H1 (cell line): ENCODE measurements around the gene SLC13A5. TPM values are rescaled to one million over a fixed set of nuclear protein-coding genes. Genes with fewer than 3 reads are reported as not detected.

Experiments
- CTCF ChIA-PET: fragments of 300-600 bp; sonication (Branson Sonifier 250); formaldehyde crosslinking; loops from one replicate; lab custom pipeline; 2021; ENCODE audit not compliant: partially characterized antibody; lab: Charles Lee
- POLR2A ChIA-PET: fragments of 300-600 bp; sonication (Branson Sonifier 250); formaldehyde crosslinking; loops from one replicate; lab custom pipeline; 2021; ENCODE audit warnings: inconsistent platforms; ENCODE audit not compliant: partially characterized antibody; lab: Charles Lee
- DNase-seq, 2 experiments: peaks; one replicate each; pipeline versions ENCODE4 v3.0.0 to v3.0.0-alpha.2; 2010 to 2022; ENCODE audit warnings: low spot score in 2 of 2, low read depth in 1 of 2, mixed read lengths in 1 of 2
- FAIRE-seq: peaks from 2 replicates; lab custom pipeline; 2011; peaks lifted over from hg19 to GRCh38; lab: Jason Lieb, UNC
- H2AFZ ChIP-seq: 2 replicates; pipeline ENCODE4 v1.8.1; 2012; ENCODE audit warnings: low read length, inconsistent platforms
- H2AK5ac ChIP-seq: 2 replicates; pipeline ENCODE4 v1.6.1; 2013; ENCODE audit warnings: low read depth, low read length
- H2BK120ac ChIP-seq: replicated peaks from 2 replicates; pipeline ENCODE3; 2013; ENCODE audit warnings: low read depth, low read length, inconsistent platforms
- H2BK12ac ChIP-seq: 2 replicates; pipeline ENCODE4 v1.6.1; 2013; ENCODE audit warnings: low read depth, low read length
- H2BK15ac ChIP-seq: 2 replicates; pipeline ENCODE4 v1.6.1; 2013; ENCODE audit warnings: low read length
- H2BK20ac ChIP-seq: 2 replicates; pipeline ENCODE4 v1.6.1; 2013; ENCODE audit warnings: low read length
- H2BK5ac ChIP-seq: 2 replicates; pipeline ENCODE4 v1.6.1; 2013; ENCODE audit warnings: low read depth, low read length
- H3K14ac ChIP-seq: 2 replicates; pipeline ENCODE4 v1.6.1; 2013; ENCODE audit warnings: inconsistent platforms; ENCODE audit not compliant: insufficient read length
- H3K18ac ChIP-seq: 2 replicates; pipeline ENCODE4 v1.6.1; 2013; ENCODE audit warnings: low read length; ENCODE audit errors: extremely low read depth
- H3K23ac ChIP-seq: 2 replicates; pipeline ENCODE4 v1.6.1; 2013; ENCODE audit warnings: inconsistent platforms; ENCODE audit not compliant: insufficient read length
- H3K23me2 ChIP-seq: 2 replicates; pipeline ENCODE4 v1.6.1; 2013; ENCODE audit warnings: low read depth, low read length
- H3K27ac ChIP-seq: 2 replicates; pipeline ENCODE4 v1.6.1; 2011; ENCODE audit warnings: low read depth, low read length, inconsistent platforms
- H3K27me3 ChIP-seq, 4 experiments: replicated peaks in 1 of 4; 1 replicate in 1 of 4; 2 replicates in 3 of 4; pipeline versions ENCODE4 v1.6.1 to v1.8.1; 2011 to 2013; ENCODE audit warnings: low read length in 3 of 4, mild to moderate bottlenecking in 3 of 4, inconsistent platforms in 2 of 4, mixed read lengths in 2 of 4, moderate library complexity in 1 of 4; ENCODE audit not compliant: control insufficient read depth in 3 of 4, insufficient read depth in 3 of 4; ENCODE audit errors: extremely low read depth in 1 of 4
- H3K36me3 ChIP-seq, 4 experiments: 2 replicates each; pipeline versions ENCODE4 v1.6.1 to v1.8.1; 2011 to 2013; ENCODE audit warnings: mild to moderate bottlenecking in 4 of 4, low read length in 3 of 4, moderate library complexity in 2 of 4, control low read depth in 1 of 4, inconsistent platforms in 1 of 4; ENCODE audit not compliant: insufficient read depth in 4 of 4, control insufficient read depth in 2 of 4
- H3K4ac ChIP-seq: replicated peaks from 2 replicates; pipeline ENCODE3; 2013; ENCODE audit warnings: low read length, low read depth, mixed read lengths, inconsistent platforms; ENCODE audit not compliant: insufficient read length
- H3K4me1 ChIP-seq, 4 experiments: replicated peaks in 1 of 4; 1 replicate in 1 of 4; 2 replicates in 3 of 4; pipeline versions ENCODE4 v1.6.1 to v1.8.1; 2011 to 2013; ENCODE audit warnings: low read length in 3 of 4, inconsistent platforms in 2 of 4, mixed read lengths in 1 of 4; ENCODE audit not compliant: insufficient read depth in 4 of 4, control insufficient read depth in 3 of 4
- H3K4me2 ChIP-seq, 2 experiments: 2 replicates each; pipeline versions ENCODE4 v1.6.1 to v1.8.1; 2011 to 2013; ENCODE audit warnings: low read depth in 2 of 2, low read length in 2 of 2, control low read depth in 1 of 2, inconsistent platforms in 1 of 2, mild to moderate bottlenecking in 1 of 2; ENCODE audit not compliant: insufficient read depth in 1 of 2
- H3K4me3 ChIP-seq, 4 experiments: fragments of 200-600, 300-600 bp in 1 of 4; sonication (generic), shearing (Covaris generic), sonication (Bioruptor Twin) in 1 of 4; 2 replicates each; pipeline versions ENCODE4 v1.5.1 to v1.8.1; 2011 to 2016; ENCODE audit warnings: low read length in 4 of 4, low read depth in 3 of 4, control low read depth in 2 of 4, inconsistent platforms in 2 of 4, mild to moderate bottlenecking in 2 of 4, mixed read lengths in 1 of 4, moderate library complexity in 1 of 4; ENCODE audit not compliant: insufficient read depth in 2 of 4; ENCODE audit errors: extremely low read depth in 1 of 4
- H3K56ac ChIP-seq: replicated peaks from 2 replicates; pipeline ENCODE3; 2013; ENCODE audit warnings: low read depth, mild to moderate bottlenecking, mixed read lengths, low read length, inconsistent platforms; ENCODE audit not compliant: insufficient read length
- H3K79me1 ChIP-seq: 2 replicates; pipeline ENCODE4 v1.6.1; 2013; ENCODE audit warnings: low read depth, low read length, control low read depth
- H3K79me2 ChIP-seq, 2 experiments: 2 replicates each; pipeline versions ENCODE4 v1.6.1 to v1.8.1; 2012 to 2013; ENCODE audit warnings: low read length in 2 of 2, mild to moderate bottlenecking in 2 of 2, inconsistent platforms in 1 of 2; ENCODE audit not compliant: insufficient read depth in 2 of 2, control insufficient read depth in 1 of 2
- H3K9ac ChIP-seq, 4 experiments: replicated peaks in 1 of 4; 1 replicate in 1 of 4; 2 replicates in 3 of 4; pipeline versions ENCODE4 v1.6.1 to v1.8.1; 2011 to 2013; ENCODE audit warnings: low read depth in 3 of 4, low read length in 3 of 4, control low read depth in 2 of 4, mild to moderate bottlenecking in 2 of 4, moderate library complexity in 2 of 4, inconsistent platforms in 1 of 4; ENCODE audit errors: extremely low read depth in 1 of 4
- H3K9me3 ChIP-seq, 2 experiments: 2 replicates each; pipeline versions ENCODE4 v1.6.1 to v1.8.1; 2012 to 2013; ENCODE audit warnings: mild to moderate bottlenecking in 2 of 2, moderate library complexity in 2 of 2, control low read depth in 1 of 2, inconsistent platforms in 1 of 2, low read depth in 1 of 2, low read length in 1 of 2, mixed read lengths in 1 of 2; ENCODE audit not compliant: insufficient read depth in 2 of 2
- H4K20me1 ChIP-seq, 2 experiments: replicated peaks in 1 of 2; 2 replicates each; pipeline versions ENCODE3 to v1.8.1; 2011 to 2013; ENCODE audit warnings: inconsistent platforms in 2 of 2, low read length in 2 of 2, mild to moderate bottlenecking in 1 of 2; ENCODE audit not compliant: insufficient read depth in 2 of 2, control insufficient read depth in 1 of 2
- H4K5ac ChIP-seq: 2 replicates; pipeline ENCODE4 v1.6.1; 2013; ENCODE audit warnings: low read length, low read depth, mixed read lengths, inconsistent platforms; ENCODE audit not compliant: insufficient read length
- H4K8ac ChIP-seq: 2 replicates; pipeline ENCODE4 v1.8.0; 2013; ENCODE audit warnings: mild to moderate bottlenecking, moderate library complexity, low read length, inconsistent platforms; ENCODE audit not compliant: insufficient read depth; ENCODE audit errors: extremely low read depth
- H4K91ac ChIP-seq: replicated peaks from 2 replicates; pipeline ENCODE3; 2013; ENCODE audit warnings: low read length, mixed read lengths, inconsistent platforms; ENCODE audit not compliant: insufficient read length
- SP4 ChIP-seq: IDR thresholded peaks from 2 replicates; pipeline ENCODE4 v1.6.1; 2012; ENCODE audit warnings: low read length, inconsistent platforms
- TBP ChIP-seq: IDR thresholded peaks from 2 replicates; pipeline ENCODE4 v1.6.1; 2011; ENCODE audit warnings: low read depth, low read length, improper control_type of control experiment
- WGBS, 2 experiments: shearing (Covaris generic) in 1 of 2; methylation state at CpG; one replicate each; pipeline versions ENCODE4 v1.1.6 to v1.1.7; 2013 to 2015; ENCODE audit warnings: low lambda C conversion rate in 2 of 2, mixed read lengths in 2 of 2, inconsistent platforms in 1 of 2, low coverage in 1 of 2, missing lambda C conversion rate in 1 of 2; ENCODE audit not compliant: insufficient replicate concordance in 2 of 2, insufficient coverage in 1 of 2, insufficient read length in 1 of 2; ENCODE audit errors: extremely low coverage in 1 of 2, missing lambda C conversion rate in 1 of 2; 5-methylcytosine and 5-hydroxymethylcytosine counted together
- polyA plus RNA-seq, 7 experiments: library from polyadenylated mRNA; depleted of rRNA in 3 of 7; stranded (reverse) in 5 of 7; unstranded in 2 of 7; fragments of >200 nt in 5 of 7; fragments of 200-250 nt in 2 of 7; gene quantifications; 1 replicate in 5 of 7; 2 replicates in 1 of 7; 4 replicates in 1 of 7; pipeline versions ENCODE4 v1.2.1 to v1.2.3, GENCODE V29; 2011 to 2013; ENCODE audit warnings: missing spikeins in 2 of 7, mixed read lengths in 2 of 7
- total RNA-seq: library from RNA; stranded (reverse); fragmentation: NEBNext Ultra II Directional; extraction: Animal tissue kit (Norgen Biotek cat#: 25700); gene quantifications from 2 replicates; pipeline ENCODE4 v1.2.1, GENCODE V29; 2021

The SLC13A5 gene
- total and polyA plus RNA-seq, 2 of the 8 experiments (the other 6 are each of a cell fraction or from before 2014, with no cell fraction given), result 2.1 to 2.6 TPM

DNA sequence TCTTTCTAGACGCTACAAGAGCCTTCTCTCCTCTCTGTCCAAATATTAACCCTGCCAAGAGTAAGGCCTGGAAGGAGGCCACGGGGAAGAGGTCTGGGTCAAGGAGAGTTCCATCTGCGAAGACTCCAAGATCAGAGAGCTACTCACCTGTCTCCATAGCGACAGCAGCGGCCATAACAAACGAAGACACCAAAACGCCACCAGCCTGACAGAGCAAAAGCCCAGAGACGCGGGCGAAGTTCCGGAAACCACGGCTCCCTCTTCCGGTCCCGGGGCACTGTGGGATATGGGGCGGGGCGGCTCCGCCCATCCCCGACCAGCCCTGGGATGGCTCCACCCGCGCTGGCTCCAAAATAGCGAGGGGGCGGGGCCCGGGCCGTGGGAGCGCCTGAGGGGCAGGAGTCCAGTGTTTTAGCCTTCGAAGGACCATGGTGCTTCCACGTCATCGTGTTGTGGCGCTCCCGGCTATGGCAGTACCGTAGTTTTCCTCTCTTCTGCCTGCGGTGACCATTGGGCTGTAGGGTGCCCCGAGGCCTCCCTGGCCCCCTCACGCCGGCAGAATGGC lies 61.7 kb downstream of the SLC13A5 start, which contains the start of the genes C17orf100 and MED31:
C17orf100 (plus strand) TSS at position 409 of the 565 bp plus-strand sequence; CDS start at position 561, 152 bp downstream.
MED31 (minus strand) TSS at position 252 of the 565 bp plus-strand sequence; CDS start at position 175, 77 bp downstream.
- Histone ChIP-seq H2BK5ac (peak within 1 kb of the TSS; percentile 88), H2BK20ac (no peak within 1 kb of the TSS), H2BK12ac (peak within 1 kb of the TSS; percentile 81), H4K91ac (peak within 1 kb of the TSS; percentile 96), H3K23ac (no peak within 1 kb of the TSS), H4K5ac (peak within 1 kb of the TSS; percentile 42), H3K4me3 (peak within 1 kb of the TSS; percentile 84 to 100 (median 88)), H3K18ac (peak within 1 kb of the TSS; percentile 86), H4K8ac (peak within 1 kb of the TSS; percentile 85), H3K14ac (no peak within 1 kb of the TSS), H3K9ac (peak within 1 kb of the TSS in 3 of 4 experiments; percentile 66 to 89 (median 72); a peak in 6 of 7 replicates), H2AK5ac (no peak within 1 kb of the TSS; the same call in 1 of the 2 replicates), H3K36me3 (peaks cover 0 to 10% (median 2%) of the 10 kb centered on the region in 4 experiments; a peak in 3 of 8 replicates), H4K20me1 (peaks cover 0 to 2% of the 10 kb centered on the region in 2 experiments), H3K23me2 (peaks cover 19% of the 10 kb centered on the region), H2BK15ac (peak within 1 kb of the TSS; percentile 85), H3K9me3 (no peaks in the 10 kb centered on the region; a peak in 1 of 4 replicates), H3K4me2 (peak within 1 kb of the TSS; percentile 91 to 98), H3K27ac (peak within 1 kb of the TSS; percentile 67; the same call in 1 of the 2 replicates), H3K56ac (peak within 1 kb of the TSS; percentile 1), H3K27me3 (peaks cover 4 to 33% (median 24%) of the 10 kb centered on the region in 4 experiments), H3K4me1 (peaks cover 3 to 22% (median 14%) of the 10 kb centered on the region in 4 experiments), H3K79me2 (peaks cover 0 to 25% of the 10 kb centered on the region in 2 experiments; a peak in 2 of 4 replicates), H3K4ac (peak within 1 kb of the TSS; percentile 66), H2AFZ (0 out of 2 replicates have a peak within 1 kb of the TSS, but pooled peaks have one; percentile 83), H3K79me1 (no peaks in the 10 kb centered on the region; the same call in 1 of the 2 replicates), H2BK120ac (peak within 1 kb of the TSS; percentile 96)
- DNase-seq (peak in 1 of 2 experiments; percentile 97), FAIRE-seq (peak; percentile 19)
- POLR2A ChIA-PET, result interaction anchor here (0.8 to 1.2 kb wide), 3 partner anchors 11 to 345 kb away, joined by 3 to 11 read pairs (median 6); partner anchors contain the start of genes KIAA0753 and TXNDC17
- 4% methylated on average over 35 of the region's 35 CpGs; no CpG with 5 or more reads in 1 of the 2 experiments for WGBS, 2 experiments
- CTCF ChIA-PET, result interaction anchor here (0.7 to 1.1 kb wide), 2 partner anchors 10 to 210 kb away, joined by 3 to 4 read pairs; partner anchors contain the start of gene TXNDC17
- no peak for TF ChIP-seq TBP
- peak; percentile 71; the same call in 1 of the 2 replicates for TF ChIP-seq SP4
